ENCODE data around the gene TMEM132D.

DNA sequence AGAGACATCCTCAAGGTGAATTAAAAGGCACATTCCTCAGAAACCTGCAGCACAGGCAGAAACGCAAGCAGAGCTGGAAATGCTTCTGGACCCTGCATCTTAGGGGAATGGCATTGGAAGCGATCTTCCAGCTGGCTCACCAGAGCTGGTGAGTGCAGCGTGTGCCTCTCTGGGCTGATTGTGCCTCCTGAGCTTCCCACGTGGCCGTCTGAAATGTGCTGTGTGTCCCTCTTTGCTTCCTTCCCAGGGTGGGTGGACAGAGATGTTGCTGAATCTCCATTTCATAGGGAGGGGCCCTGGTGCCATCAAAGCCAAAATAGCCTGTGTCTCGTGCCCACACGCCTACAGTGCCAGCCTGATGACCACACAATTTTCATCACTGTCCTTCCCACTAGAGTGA lies 34.3 kb upstream of the TMEM132D start:
- TF ChIP-seq, protein P1, sequence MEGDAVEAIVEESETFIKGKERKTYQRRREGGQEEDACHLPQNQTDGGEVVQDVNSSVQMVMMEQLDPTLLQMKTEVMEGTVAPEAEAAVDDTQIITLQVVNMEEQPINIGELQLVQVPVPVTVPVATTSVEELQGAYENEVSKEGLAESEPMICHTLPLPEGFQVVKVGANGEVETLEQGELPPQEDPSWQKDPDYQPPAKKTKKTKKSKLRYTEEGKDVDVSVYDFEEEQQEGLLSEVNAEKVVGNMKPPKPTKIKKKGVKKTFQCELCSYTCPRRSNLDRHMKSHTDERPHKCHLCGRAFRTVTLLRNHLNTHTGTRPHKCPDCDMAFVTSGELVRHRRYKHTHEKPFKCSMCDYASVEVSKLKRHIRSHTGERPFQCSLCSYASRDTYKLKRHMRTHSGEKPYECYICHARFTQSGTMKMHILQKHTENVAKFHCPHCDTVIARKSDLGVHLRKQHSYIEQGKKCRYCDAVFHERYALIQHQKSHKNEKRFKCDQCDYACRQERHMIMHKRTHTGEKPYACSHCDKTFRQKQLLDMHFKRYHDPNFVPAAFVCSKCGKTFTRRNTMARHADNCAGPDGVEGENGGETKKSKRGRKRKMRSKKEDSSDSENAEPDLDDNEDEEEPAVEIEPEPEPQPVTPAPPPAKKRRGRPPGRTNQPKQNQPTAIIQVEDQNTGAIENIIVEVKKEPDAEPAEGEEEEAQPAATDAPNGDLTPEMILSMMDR (IDR thresholded peaks at IDR 0.05): no peak
- no peak for TF ChIP-seq POLR2A (IDR thresholded peaks at IDR 0.05)

Measured in body of pancreas (tissue), 4 donors.